Mesendoderm (in vitro differentiated cells): Measurements from ENCODE around the gene ZER1. TPM values are rescaled to one million over a fixed set of nuclear protein-coding genes. Genes with fewer than 3 reads are reported as not detected.
A peak's percentile ranks its signal among the peaks of the same experiment; 100 is the strongest.

ENCODE experiments used
- DNase-seq: peaks from one replicate; pipeline ENCODE4 v3.0.0; 2013
- H2AK5ac ChIP-seq: 2 replicates; pipeline ENCODE4 v1.6.1; 2013; ENCODE audit warnings: low read length, inconsistent platforms
- H2BK120ac ChIP-seq: 2 replicates; pipeline ENCODE4 v1.6.1; 2013; ENCODE audit warnings: low read depth, mild to moderate bottlenecking, low read length, moderate library complexity, mixed read lengths
- H2BK15ac ChIP-seq: replicated peaks from 2 replicates; pipeline ENCODE4 v1.6.1; 2013; ENCODE audit warnings: low read depth, mild to moderate bottlenecking, moderate library complexity
- H2BK5ac ChIP-seq: 2 replicates; pipeline ENCODE4 v1.6.1; 2013; ENCODE audit warnings: low read length, inconsistent platforms
- H3K18ac ChIP-seq: 2 replicates; pipeline ENCODE4 v1.6.1; 2013; ENCODE audit warnings: mild to moderate bottlenecking, low read length, mixed read lengths
- H3K23ac ChIP-seq: one replicate; pipeline ENCODE4 v1.6.1; 2013; ENCODE audit warnings: low read length
- H3K27ac ChIP-seq: 2 replicates; pipeline ENCODE4 v1.5.1; 2013; ENCODE audit warnings: low read depth, mild to moderate bottlenecking, inconsistent platforms, low read length, moderate library complexity
- H3K27me3 ChIP-seq: 2 replicates; pipeline ENCODE4 v1.6.1; 2013; ENCODE audit warnings: low read length, control low read depth, mild to moderate bottlenecking, inconsistent platforms; ENCODE audit not compliant: insufficient read depth, poor library complexity
- H3K36me3 ChIP-seq: 2 replicates; pipeline ENCODE4 v1.6.1; 2013; ENCODE audit warnings: low read length, inconsistent platforms; ENCODE audit not compliant: control insufficient read depth, insufficient read depth
- H3K4ac ChIP-seq: one replicate; pipeline ENCODE4 v1.6.1; 2013; ENCODE audit warnings: low read depth, mild to moderate bottlenecking, low read length, moderate library complexity
- H3K4me1 ChIP-seq: 2 replicates; pipeline ENCODE4 v1.6.1; 2013; ENCODE audit warnings: low read depth, low read length, inconsistent platforms; ENCODE audit not compliant: control insufficient read depth
- H3K4me2 ChIP-seq: 2 replicates; pipeline ENCODE4 v1.6.1; 2013; ENCODE audit warnings: low read length
- H3K4me3 ChIP-seq: 2 replicates; pipeline ENCODE4 v1.5.1; 2013; ENCODE audit warnings: mild to moderate bottlenecking, low read length
- H3K56ac ChIP-seq: one replicate; pipeline ENCODE4 v1.6.1; 2013; ENCODE audit warnings: low read length
- H3K79me1 ChIP-seq: 2 replicates; pipeline ENCODE4 v1.6.1; 2013; ENCODE audit warnings: low read length, inconsistent platforms
- H3K79me2 ChIP-seq: 2 replicates; pipeline ENCODE4 v1.6.1; 2013; ENCODE audit warnings: mild to moderate bottlenecking, low read length; ENCODE audit not compliant: control insufficient read depth, insufficient read depth
- H3K9ac ChIP-seq: 2 replicates; pipeline ENCODE4 v1.6.1; 2013; ENCODE audit warnings: low read length, inconsistent platforms
- H4K5ac ChIP-seq: one replicate; pipeline ENCODE4 v1.6.1; 2013; ENCODE audit warnings: low read length
- H4K8ac ChIP-seq: one replicate; pipeline ENCODE4 v1.6.1; 2013; ENCODE audit warnings: low read depth, mild to moderate bottlenecking, control low read depth, low read length, moderate library complexity
- WGBS: extraction: QIAGEN DNeasy Blood & Tissue Kit; methylation state at CpG from one replicate; pipeline ENCODE4 v1.1.7; 2013; ENCODE audit warnings: low lambda C conversion rate, missing lambda C conversion rate; ENCODE audit not compliant: insufficient coverage; ENCODE audit errors: extremely low coverage; 5-methylcytosine and 5-hydroxymethylcytosine counted together
- polyA plus RNA-seq, 2 experiments: library from polyadenylated mRNA; stranded (reverse); fragments of 200-250 nt; gene quantifications; one replicate each; pipeline ENCODE4 v1.2.3, GENCODE V29; 2013

The ZER1 gene
- polyA plus RNA-seq (2013, experiment 1 of 2): 12.9 TPM
- polyA plus RNA-seq (2013, experiment 2 of 2): 12.7 TPM

DNA sequence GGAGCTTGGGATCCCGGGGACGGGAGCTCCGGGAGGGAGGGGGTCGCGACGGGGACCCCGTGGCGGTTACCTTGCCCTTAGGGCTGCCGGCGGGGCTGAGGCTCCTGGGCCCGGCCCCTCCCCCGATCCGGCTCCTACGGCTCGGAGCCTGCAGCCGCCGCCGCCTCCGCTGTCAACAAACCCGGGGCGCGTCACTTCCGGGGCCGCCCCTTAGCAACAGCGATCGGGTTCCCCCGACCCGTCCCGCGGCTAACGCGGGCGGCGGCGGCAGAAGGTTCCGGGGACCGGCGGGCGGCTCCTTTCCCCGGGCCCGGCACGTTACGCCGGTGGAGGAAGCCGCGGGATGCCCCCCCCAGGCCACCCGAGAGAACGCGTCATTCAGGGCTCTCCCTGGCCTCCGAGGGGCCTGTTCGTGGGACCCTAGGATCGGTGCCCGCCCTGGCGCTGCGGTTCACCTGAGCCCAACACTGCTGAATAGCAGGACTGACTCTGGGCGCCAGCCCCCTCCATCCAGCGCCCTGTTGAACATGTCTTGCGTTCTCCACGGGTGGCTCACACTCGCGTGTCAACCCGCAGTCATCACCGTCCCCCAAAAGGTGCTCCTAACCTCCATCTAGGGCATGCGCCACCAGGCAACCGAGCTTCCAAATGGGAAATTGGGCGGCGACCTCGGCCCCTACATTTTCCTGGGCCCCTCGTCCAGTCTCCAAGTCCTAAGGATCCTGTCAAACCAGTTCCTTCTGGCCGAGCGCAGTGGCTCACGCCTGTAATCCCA, at the start of gene ZER1:
TSS of gene ZER1 (minus strand) at position 183 of the 775 bp plus-strand sequence. CDS start 16,362 bp downstream, outside the sequence.
- H3K36me3 ChIP-seq: no peaks in the 10 kb centered on the region
- peak within 1 kb of the TSS; percentile 60 for H3K27ac ChIP-seq
- no CpG with 5 or more reads among the region's 72 CpGs for WGBS
- no peaks in the 10 kb centered on the region for H3K4me1 ChIP-seq
- H3K27me3 ChIP-seq: no peaks in the 10 kb centered on the region
- H2BK120ac ChIP-seq: no peak within 1 kb of the TSS
- no peaks in the 10 kb centered on the region for H3K79me2 ChIP-seq
- DNase-seq: peak; percentile 93
- no peak within 1 kb of the TSS for H3K4ac ChIP-seq
- H4K8ac ChIP-seq: no peak within 1 kb of the TSS
- peak within 1 kb of the TSS; percentile 77 for H3K4me3 ChIP-seq
- H3K4me2 ChIP-seq: peak within 1 kb of the TSS; percentile 94
- no peaks in the 10 kb centered on the region for H3K79me1 ChIP-seq
- peak within 1 kb of the TSS; percentile 29 for H3K18ac ChIP-seq
- H2BK5ac ChIP-seq: no peak within 1 kb of the TSS
- peak within 1 kb of the TSS; percentile 94 for H3K56ac ChIP-seq
- H4K5ac ChIP-seq: no peak within 1 kb of the TSS
- H3K23ac ChIP-seq: peak within 1 kb of the TSS; percentile 89
- no peak within 1 kb of the TSS for H2BK15ac ChIP-seq
- no peak within 1 kb of the TSS for H2AK5ac ChIP-seq
- H3K9ac ChIP-seq: peak within 1 kb of the TSS; percentile 85

DNA sequence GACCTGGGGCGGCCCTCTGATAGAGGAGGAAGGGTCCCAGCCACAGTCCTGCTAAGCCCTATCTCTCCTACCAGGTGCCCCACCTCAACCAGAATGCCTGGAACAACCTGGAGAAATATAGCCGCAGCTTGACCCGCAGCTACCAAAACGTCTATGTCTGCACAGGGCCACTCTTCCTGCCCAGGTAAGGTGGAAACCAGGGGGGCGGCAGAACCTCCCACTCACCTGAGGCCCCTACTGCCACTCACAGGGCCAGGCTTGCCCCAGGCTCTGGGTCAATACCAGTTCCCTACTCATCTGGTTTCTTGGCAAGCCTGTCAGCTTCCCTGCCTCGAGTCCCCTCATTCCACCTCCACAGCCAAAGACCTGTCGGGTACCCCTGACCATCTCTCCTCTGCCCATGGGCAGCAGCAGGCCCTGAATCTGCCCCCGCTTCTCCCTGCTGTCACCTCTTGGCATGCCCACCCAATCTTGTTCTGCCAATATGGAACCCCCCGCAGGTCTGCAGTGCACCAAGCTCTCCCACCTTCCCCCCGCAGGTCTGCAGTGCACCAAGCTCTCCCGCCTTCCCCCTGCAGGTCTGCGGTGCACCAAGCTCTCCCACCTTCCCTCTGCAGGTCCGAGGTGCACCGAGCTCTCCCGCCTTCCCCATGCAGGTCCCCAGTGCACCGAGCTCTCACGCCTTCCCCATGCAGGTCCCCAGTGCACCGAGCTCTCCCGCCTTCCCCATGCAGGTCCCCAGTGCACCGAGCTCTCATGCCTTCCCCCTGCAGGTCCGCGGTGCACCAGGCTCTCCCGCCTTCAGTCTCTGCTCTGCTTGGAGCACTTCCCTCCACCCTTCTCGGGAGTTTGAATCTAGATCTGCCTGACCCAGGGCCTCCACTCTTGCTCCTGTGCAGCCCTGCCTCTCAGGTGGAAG, 49.2 kb upstream of the ZER1 start:
- peaks cover 12% of the 10 kb centered on the region for H3K36me3 ChIP-seq
- H3K27ac ChIP-seq: no peak overlapping the region
- H3K4me1 ChIP-seq: no peaks in the 10 kb centered on the region
- no peak overlapping the region for H3K4me3 ChIP-seq
- no peak overlapping the region for H3K9ac ChIP-seq
- no peak overlapping the region for H2AK5ac ChIP-seq
- no peak overlapping the region for H3K4me2 ChIP-seq
- no peak for DNase-seq
- no peak overlapping the region for H4K8ac ChIP-seq
- H3K79me2 ChIP-seq: no peaks in the 10 kb centered on the region
- no peak overlapping the region for H2BK120ac ChIP-seq
- no peaks in the 10 kb centered on the region for H3K79me1 ChIP-seq
- H3K18ac ChIP-seq: no peak overlapping the region
- H3K4ac ChIP-seq: no peak overlapping the region
- no peak overlapping the region for H3K23ac ChIP-seq
- H3K56ac ChIP-seq: no peak overlapping the region
- H3K27me3 ChIP-seq: no peaks in the 10 kb centered on the region
- no peak overlapping the region for H2BK5ac ChIP-seq
- no CpG with 5 or more reads among the region's 24 CpGs for WGBS
- no peak overlapping the region for H2BK15ac ChIP-seq
- no peak overlapping the region for H4K5ac ChIP-seq

- H3K79me2 ChIP-seq: no peaks in the 10 kb centered on the region
- no peak overlapping the region for H3K18ac ChIP-seq
- peaks cover 9% of the 10 kb centered on the region for H3K36me3 ChIP-seq
- peak; percentile 36 for DNase-seq
- H4K8ac ChIP-seq: no peak overlapping the region
- no peak overlapping the region for H3K27ac ChIP-seq
- no peak overlapping the region for H3K4me2 ChIP-seq
- no peak overlapping the region for H3K9ac ChIP-seq
- no peak overlapping the region for H2BK15ac ChIP-seq
- no peaks in the 10 kb centered on the region for H3K79me1 ChIP-seq
- H2BK120ac ChIP-seq: no peak overlapping the region
- H3K27me3 ChIP-seq: no peaks in the 10 kb centered on the region
- no peak overlapping the region for H4K5ac ChIP-seq
- no peak overlapping the region for H3K4me3 ChIP-seq
- H3K56ac ChIP-seq: no peak overlapping the region
- H2AK5ac ChIP-seq: no peak overlapping the region
- no peaks in the 10 kb centered on the region for H3K4me1 ChIP-seq
- no peak overlapping the region for H3K4ac ChIP-seq
- H2BK5ac ChIP-seq: no peak overlapping the region
- WGBS: no CpG with 5 or more reads among the region's 18 CpGs
- H3K23ac ChIP-seq: no peak overlapping the region
Measured at GRCh38 chr9:128819716-128820664, 48.3 kb upstream of the ZER1 start.

GRCh38 chr9:128818839-128819715, 47.4 kb upstream of the ZER1 start:
- no peak overlapping the region for H2AK5ac ChIP-seq
- no peak overlapping the region for H2BK15ac ChIP-seq
- no peak overlapping the region for H3K27ac ChIP-seq
- H3K79me2 ChIP-seq: no peaks in the 10 kb centered on the region
- no peaks in the 10 kb centered on the region for H3K27me3 ChIP-seq
- WGBS: no CpG with 5 or more reads among the region's 90 CpGs
- peak overlapping the region; percentile 89 for H3K23ac ChIP-seq
- H3K9ac ChIP-seq: peak overlapping the region; percentile 79
- peak overlapping the region; percentile 49 for H3K4ac ChIP-seq
- no peak overlapping the region for H2BK120ac ChIP-seq
- H3K79me1 ChIP-seq: no peaks in the 10 kb centered on the region
- H3K18ac ChIP-seq: no peak overlapping the region
- H2BK5ac ChIP-seq: no peak overlapping the region
- H4K5ac ChIP-seq: no peak overlapping the region
- peak; percentile 53 for DNase-seq
- H4K8ac ChIP-seq: no peak overlapping the region
- peak overlapping the region; percentile 95 for H3K56ac ChIP-seq
- H3K4me1 ChIP-seq: no peaks in the 10 kb centered on the region
- peak overlapping the region; percentile 60 for H3K4me3 ChIP-seq
- peak overlapping the region; percentile 97 for H3K4me2 ChIP-seq
- peaks cover 4% of the 10 kb centered on the region for H3K36me3 ChIP-seq
